ENCODE results near the gene VPS13D. TPM values are rescaled to one million over a fixed set of nuclear protein-coding genes. Genes with fewer than 3 reads are reported as not detected.

Gene VPS13D
- total and polyA plus RNA-seq, 10 of the 15 experiments (the other 5 are each of a cell fraction or from before 2014, with no cell fraction given), result 1.4 to 16.9 (median 8.5) TPM

DNA sequence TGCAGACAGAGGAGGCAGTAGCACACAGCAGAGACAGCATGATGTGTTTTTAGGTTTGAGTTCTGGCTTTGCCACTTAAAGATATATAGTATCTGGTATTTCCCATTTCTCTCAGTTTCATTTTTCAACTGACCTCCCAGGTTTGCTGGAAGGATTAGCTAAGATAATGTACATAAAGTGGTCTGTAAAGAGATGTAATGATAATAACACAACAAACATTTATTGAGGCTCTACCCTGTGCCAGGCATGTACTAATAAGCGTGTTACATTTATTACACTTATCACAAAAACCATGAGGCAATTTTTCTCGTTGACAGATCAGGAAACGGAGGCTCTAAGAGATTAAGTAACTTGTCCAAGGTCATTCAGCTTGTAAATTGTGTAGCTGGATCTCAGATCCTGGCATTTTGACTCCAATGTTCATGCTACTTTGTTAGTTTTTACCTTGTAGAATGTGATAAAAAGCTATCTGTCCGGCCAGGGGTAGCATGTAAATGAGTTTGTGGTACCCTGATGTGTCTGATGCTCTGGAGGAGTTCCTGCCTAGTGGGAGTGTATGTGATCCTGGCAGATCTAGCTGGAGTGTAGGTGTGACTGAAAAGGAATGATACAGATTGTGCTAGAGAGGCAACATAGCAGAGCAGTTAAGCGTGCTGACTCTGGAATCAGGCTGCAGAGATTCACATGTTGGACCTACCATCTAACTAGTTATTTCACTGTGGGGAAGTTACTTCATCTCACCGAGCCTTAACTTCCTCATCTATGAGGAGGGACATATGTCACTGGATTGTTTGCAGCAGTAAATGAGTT is 146.6 kb downstream of the VPS13D start:
- H4K20me1 ChIP-seq (ENCODE audit: control insufficient read depth, insufficient read depth), result no peaks in the 10 kb centered on the region
- H3K27ac ChIP-seq (ENCODE audit: control insufficient read depth, insufficient read depth), result no peak overlapping the region
- ATAC-seq (no peak), DNase-seq (ENCODE audit: low read depth, low spot score) (no peak), FAIRE-seq (no peak)
- H3K4me2 ChIP-seq (ENCODE audit: control insufficient read depth, insufficient read depth), result no peak overlapping the region
- H3K9ac ChIP-seq (ENCODE audit: control insufficient read depth, insufficient read depth, low read length), result no peak overlapping the region
- H3K4me1 ChIP-seq (ENCODE audit: control insufficient read depth, insufficient read depth, low read length), result no peaks in the 10 kb centered on the region
- ChIA-PET CTCF (no interaction called here), RAD21 (ENCODE audit: unreplicated experiment) (no interaction called here), POLR2A (no interaction called here), SMC1A (ENCODE audit: uncharacterized antibody, unreplicated experiment) (no interaction called here)
- H3K79me2 ChIP-seq (ENCODE audit: control insufficient read depth, insufficient read depth, low read length), result no peaks in the 10 kb centered on the region
- intact Hi-C loops (cut with micrococcal nuclease; ENCODE audit: unreplicated experiment), result no loop called here
- in situ Hi-C loops (cut with MboI), result no loop called here
- H3K36me3 ChIP-seq (ENCODE audit: control insufficient read depth in 2 of 2, insufficient read depth in 2 of 2, low read length in 1 of 2), result peaks cover 0 to 6% of the 10 kb centered on the region in 2 experiments; a peak in 1 of 4 replicates
- no peak for TF ChIP-seq EGR1 (IDR thresholded peaks at IDR 0.05; ENCODE audit: borderline replicate concordance in 1 of 2, low read depth in 2 of 2, low read length in 2 of 2)
- TF ChIP-seq, protein P1, sequence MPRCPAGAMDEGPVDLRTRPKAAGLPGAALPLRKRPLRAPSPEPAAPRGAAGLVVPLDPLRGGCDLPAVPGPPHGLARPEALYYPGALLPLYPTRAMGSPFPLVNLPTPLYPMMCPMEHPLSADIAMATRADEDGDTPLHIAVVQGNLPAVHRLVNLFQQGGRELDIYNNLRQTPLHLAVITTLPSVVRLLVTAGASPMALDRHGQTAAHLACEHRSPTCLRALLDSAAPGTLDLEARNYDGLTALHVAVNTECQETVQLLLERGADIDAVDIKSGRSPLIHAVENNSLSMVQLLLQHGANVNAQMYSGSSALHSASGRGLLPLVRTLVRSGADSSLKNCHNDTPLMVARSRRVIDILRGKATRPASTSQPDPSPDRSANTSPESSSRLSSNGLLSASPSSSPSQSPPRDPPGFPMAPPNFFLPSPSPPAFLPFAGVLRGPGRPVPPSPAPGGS (IDR thresholded peaks at IDR 0.05; ENCODE audit: borderline replicate concordance, insufficient read depth, low read depth, low read length, poor library complexity, severe bottlenecking), result no peak
- no peak for TF ChIP-seq ZZZ3 (IDR thresholded peaks at IDR 0.05; ENCODE audit: control insufficient read depth, insufficient read length, low read depth)
- TF ChIP-seq, protein P2, sequence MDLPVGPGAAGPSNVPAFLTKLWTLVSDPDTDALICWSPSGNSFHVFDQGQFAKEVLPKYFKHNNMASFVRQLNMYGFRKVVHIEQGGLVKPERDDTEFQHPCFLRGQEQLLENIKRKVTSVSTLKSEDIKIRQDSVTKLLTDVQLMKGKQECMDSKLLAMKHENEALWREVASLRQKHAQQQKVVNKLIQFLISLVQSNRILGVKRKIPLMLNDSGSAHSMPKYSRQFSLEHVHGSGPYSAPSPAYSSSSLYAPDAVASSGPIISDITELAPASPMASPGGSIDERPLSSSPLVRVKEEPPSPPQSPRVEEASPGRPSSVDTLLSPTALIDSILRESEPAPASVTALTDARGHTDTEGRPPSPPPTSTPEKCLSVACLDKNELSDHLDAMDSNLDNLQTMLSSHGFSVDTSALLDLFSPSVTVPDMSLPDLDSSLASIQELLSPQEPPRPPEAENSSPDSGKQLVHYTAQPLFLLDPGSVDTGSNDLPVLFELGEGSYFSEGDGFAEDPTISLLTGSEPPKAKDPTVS (IDR thresholded peaks at IDR 0.05; ENCODE audit: low read depth, low read length), result no peak
- no peak for TF ChIP-seq SIX5 (IDR thresholded peaks at IDR 0.05; ENCODE audit: low read depth, low read length, severe bottlenecking)
- no peak for TF ChIP-seq HDAC6 (IDR thresholded peaks at IDR 0.05; ENCODE audit: unreplicated experiment)
- TF ChIP-seq, protein P3, sequence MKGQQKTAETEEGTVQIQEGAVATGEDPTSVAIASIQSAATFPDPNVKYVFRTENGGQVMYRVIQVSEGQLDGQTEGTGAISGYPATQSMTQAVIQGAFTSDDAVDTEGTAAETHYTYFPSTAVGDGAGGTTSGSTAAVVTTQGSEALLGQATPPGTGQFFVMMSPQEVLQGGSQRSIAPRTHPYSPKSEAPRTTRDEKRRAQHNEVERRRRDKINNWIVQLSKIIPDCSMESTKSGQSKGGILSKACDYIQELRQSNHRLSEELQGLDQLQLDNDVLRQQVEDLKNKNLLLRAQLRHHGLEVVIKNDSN (IDR thresholded peaks at IDR 0.05; ENCODE audit: borderline replicate concordance, extremely low read length, insufficient read depth, low read depth, low read length), result no peak
- TF ChIP-seq, protein P4, sequence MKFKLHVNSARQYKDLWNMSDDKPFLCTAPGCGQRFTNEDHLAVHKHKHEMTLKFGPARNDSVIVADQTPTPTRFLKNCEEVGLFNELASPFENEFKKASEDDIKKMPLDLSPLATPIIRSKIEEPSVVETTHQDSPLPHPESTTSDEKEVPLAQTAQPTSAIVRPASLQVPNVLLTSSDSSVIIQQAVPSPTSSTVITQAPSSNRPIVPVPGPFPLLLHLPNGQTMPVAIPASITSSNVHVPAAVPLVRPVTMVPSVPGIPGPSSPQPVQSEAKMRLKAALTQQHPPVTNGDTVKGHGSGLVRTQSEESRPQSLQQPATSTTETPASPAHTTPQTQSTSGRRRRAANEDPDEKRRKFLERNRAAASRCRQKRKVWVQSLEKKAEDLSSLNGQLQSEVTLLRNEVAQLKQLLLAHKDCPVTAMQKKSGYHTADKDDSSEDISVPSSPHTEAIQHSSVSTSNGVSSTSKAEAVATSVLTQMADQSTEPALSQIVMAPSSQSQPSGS (IDR thresholded peaks at IDR 0.05; ENCODE audit: low read length), result no peak
- no peak for TF ChIP-seq POLR2AphosphoS2 (IDR thresholded peaks at IDR 0.05; ENCODE audit: low read depth, low read length)
- no peaks in the 10 kb centered on the region for H3K27me3 ChIP-seq (replicated peaks in 1 of 2; ENCODE audit: control insufficient read depth in 2 of 2, insufficient read depth in 2 of 2, low read length in 1 of 2)
- no peak overlapping the region for H2AFZ ChIP-seq (ENCODE audit: control insufficient read depth, low read depth, low read length)
- H3K4me3 ChIP-seq, result no peak overlapping the region
- 91% methylated on average over 6 of the region's 6 CpGs for WGBS (ENCODE audit: insufficient coverage, insufficient replicate concordance, low lambda C conversion rate, missing lambda C conversion rate)
- no peaks in the 10 kb centered on the region for H3K9me3 ChIP-seq (replicated peaks; ENCODE audit: control insufficient read depth, insufficient read depth, low read length)
- no TSS peak for BruUV-seq (replicated peaks)
